ENCODE results near the gene SOX12.

DNA sequence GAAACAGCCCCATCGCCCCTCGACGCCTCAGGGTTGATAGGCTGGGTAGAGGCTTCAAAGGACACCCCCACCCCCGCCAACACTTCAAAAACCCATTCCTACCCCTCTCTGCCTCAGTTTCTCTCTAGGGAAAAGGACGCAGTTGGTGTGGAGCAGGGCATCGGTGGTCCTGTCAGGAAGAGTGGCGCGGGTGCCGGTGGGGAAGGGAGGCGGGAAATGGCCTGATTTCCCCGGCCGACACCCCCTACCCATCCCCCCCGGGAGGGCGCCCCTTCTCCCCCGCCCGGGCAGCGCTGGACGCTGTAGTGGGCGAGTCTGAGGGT lies 21.9 kb downstream of the SOX12 start:
- TF ChIP-seq POLR2AphosphoS5 (IDR thresholded peaks at IDR 0.05; ENCODE audit: low read depth, low read length), result no peak
- no peak for TF ChIP-seq POLR2A (IDR thresholded peaks at IDR 0.05; ENCODE audit: low read depth, low read length)
- TF ChIP-seq TAF1 (IDR thresholded peaks at IDR 0.05; ENCODE audit: borderline replicate concordance, low read depth, low read length), result no peak
